ENCODE data around the gene LRRN1.

DNA sequence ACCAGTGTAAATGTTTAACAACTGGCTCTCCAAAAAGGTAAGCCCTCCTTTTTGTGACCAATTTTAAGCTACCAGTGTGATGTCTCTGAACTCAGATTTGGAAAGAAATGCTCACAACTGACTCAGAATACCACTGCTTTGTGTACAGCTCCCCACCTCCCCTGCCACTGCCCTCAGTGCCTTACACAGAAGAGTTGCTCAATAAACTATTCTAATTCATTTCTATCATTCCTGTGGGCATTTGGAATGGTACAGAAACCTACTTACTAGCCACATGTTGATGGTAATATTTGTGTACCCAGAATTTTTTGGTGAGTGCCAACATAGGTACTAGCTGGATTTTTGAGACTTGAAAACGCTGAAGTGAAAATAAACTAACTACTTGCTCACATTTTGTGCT is 16.0 kb downstream of the LRRN1 start:
- TF ChIP-seq, protein P1, sequence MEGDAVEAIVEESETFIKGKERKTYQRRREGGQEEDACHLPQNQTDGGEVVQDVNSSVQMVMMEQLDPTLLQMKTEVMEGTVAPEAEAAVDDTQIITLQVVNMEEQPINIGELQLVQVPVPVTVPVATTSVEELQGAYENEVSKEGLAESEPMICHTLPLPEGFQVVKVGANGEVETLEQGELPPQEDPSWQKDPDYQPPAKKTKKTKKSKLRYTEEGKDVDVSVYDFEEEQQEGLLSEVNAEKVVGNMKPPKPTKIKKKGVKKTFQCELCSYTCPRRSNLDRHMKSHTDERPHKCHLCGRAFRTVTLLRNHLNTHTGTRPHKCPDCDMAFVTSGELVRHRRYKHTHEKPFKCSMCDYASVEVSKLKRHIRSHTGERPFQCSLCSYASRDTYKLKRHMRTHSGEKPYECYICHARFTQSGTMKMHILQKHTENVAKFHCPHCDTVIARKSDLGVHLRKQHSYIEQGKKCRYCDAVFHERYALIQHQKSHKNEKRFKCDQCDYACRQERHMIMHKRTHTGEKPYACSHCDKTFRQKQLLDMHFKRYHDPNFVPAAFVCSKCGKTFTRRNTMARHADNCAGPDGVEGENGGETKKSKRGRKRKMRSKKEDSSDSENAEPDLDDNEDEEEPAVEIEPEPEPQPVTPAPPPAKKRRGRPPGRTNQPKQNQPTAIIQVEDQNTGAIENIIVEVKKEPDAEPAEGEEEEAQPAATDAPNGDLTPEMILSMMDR (IDR thresholded peaks at IDR 0.05), result no peak
- TF ChIP-seq POLR2A (IDR thresholded peaks at IDR 0.05) (no peak), POLR2AphosphoS5 (IDR thresholded peaks at IDR 0.05) (no peak)
